Measurements from ENCODE around the gene WDR93.
A peak's percentile ranks its signal among the peaks of the same experiment; 100 is the strongest.

The WDR93 gene

GRCh38 chr15:89659295-89659694, 31.3 kb upstream of the WDR93 start:
- DNase-seq (ENCODE audit: insufficient read length, low spot score): no peak
- FAIRE-seq: no peak
- no peak for TF ChIP-seq POLR2AphosphoS5 (IDR thresholded peaks at IDR 0.05; ENCODE audit: low read depth, low read length)
- no peak for TF ChIP-seq SPI1 (IDR thresholded peaks at IDR 0.05; ENCODE audit: low read depth, low read length)
- no peak for TF ChIP-seq POU2F2 (IDR thresholded peaks at IDR 0.05; ENCODE audit: low read depth, low read length)
- TF ChIP-seq POLR2A (IDR thresholded peaks at IDR 0.05; ENCODE audit: low read depth, low read length): no peak
- TF ChIP-seq PAX5 (IDR thresholded peaks at IDR 0.05; ENCODE audit: insufficient read depth, low read length, severe bottlenecking): no peak
- TF ChIP-seq TAF1 (IDR thresholded peaks at IDR 0.05; ENCODE audit: low read depth, low read length): no peak

- DNase-seq (ENCODE audit: insufficient read length, low spot score) (no peak), FAIRE-seq (no peak)
- TF ChIP-seq POLR2AphosphoS5 (IDR thresholded peaks at IDR 0.05; ENCODE audit: low read depth, low read length) (no peak), POLR2A (IDR thresholded peaks at IDR 0.05; ENCODE audit: low read depth, low read length) (no peak), PAX5 (IDR thresholded peaks at IDR 0.05; ENCODE audit: insufficient read depth, low read length, severe bottlenecking) (no peak), SPI1 (IDR thresholded peaks at IDR 0.05; ENCODE audit: low read depth, low read length) (no peak), TAF1 (IDR thresholded peaks at IDR 0.05; ENCODE audit: low read depth, low read length) (no peak), POU2F2 (IDR thresholded peaks at IDR 0.05; ENCODE audit: low read depth, low read length) (no peak)
Observed at GRCh38 chr15:89660556-89660955, 30.1 kb upstream of the WDR93 start.

GRCh38 chr15:89662893-89663626, 27.6 kb upstream of the WDR93 start:
- DNase-seq (ENCODE audit: insufficient read length, low spot score): no peak
- TF ChIP-seq SPI1 (IDR thresholded peaks at IDR 0.05; ENCODE audit: low read depth, low read length) (no peak), POLR2AphosphoS5 (IDR thresholded peaks at IDR 0.05; ENCODE audit: low read depth, low read length) (no peak), PAX5 (IDR thresholded peaks at IDR 0.05; ENCODE audit: insufficient read depth, low read length, severe bottlenecking) (no peak), POLR2A (IDR thresholded peaks at IDR 0.05; ENCODE audit: low read depth, low read length) (no peak), TAF1 (IDR thresholded peaks at IDR 0.05; ENCODE audit: low read depth, low read length) (no peak), POU2F2 (IDR thresholded peaks at IDR 0.05; ENCODE audit: low read depth, low read length) (no peak)
- no peak for FAIRE-seq

GRCh38 chr15:89664441-89665350, 25.9 kb upstream of the WDR93 start:
- DNase-seq (ENCODE audit: insufficient read length, low spot score): no peak
- FAIRE-seq: no peak
- no peak for TF ChIP-seq POLR2AphosphoS5 (IDR thresholded peaks at IDR 0.05; ENCODE audit: low read depth, low read length)
- TF ChIP-seq POLR2A (IDR thresholded peaks at IDR 0.05; ENCODE audit: low read depth, low read length): no peak
- TF ChIP-seq SPI1 (IDR thresholded peaks at IDR 0.05; ENCODE audit: low read depth, low read length): no peak
- TF ChIP-seq POU2F2 (IDR thresholded peaks at IDR 0.05; ENCODE audit: low read depth, low read length): no peak
- TF ChIP-seq PAX5 (IDR thresholded peaks at IDR 0.05; ENCODE audit: insufficient read depth, low read length, severe bottlenecking): no peak
- TF ChIP-seq TAF1 (IDR thresholded peaks at IDR 0.05; ENCODE audit: low read depth, low read length): no peak

- TF ChIP-seq TAF1 (IDR thresholded peaks at IDR 0.05; ENCODE audit: low read depth, low read length): no peak
- no peak for TF ChIP-seq SPI1 (IDR thresholded peaks at IDR 0.05; ENCODE audit: low read depth, low read length)
- no peak for TF ChIP-seq POLR2AphosphoS5 (IDR thresholded peaks at IDR 0.05; ENCODE audit: low read depth, low read length)
- no peak for TF ChIP-seq POU2F2 (IDR thresholded peaks at IDR 0.05; ENCODE audit: low read depth, low read length)
- no peak for TF ChIP-seq POLR2A (IDR thresholded peaks at IDR 0.05; ENCODE audit: low read depth, low read length)
- no peak for TF ChIP-seq PAX5 (IDR thresholded peaks at IDR 0.05; ENCODE audit: insufficient read depth, low read length, severe bottlenecking)
- FAIRE-seq (peak; percentile 72), DNase-seq (ENCODE audit: insufficient read length, low spot score) (no peak)
Observed at GRCh38 chr15:89665449-89666181, 25.0 kb upstream of the WDR93 start.

- DNase-seq (ENCODE audit: insufficient read length, low spot score): no peak
- no peak for FAIRE-seq
- no peak for TF ChIP-seq PAX5 (IDR thresholded peaks at IDR 0.05; ENCODE audit: insufficient read depth, low read length, severe bottlenecking)
- no peak for TF ChIP-seq POLR2A (IDR thresholded peaks at IDR 0.05; ENCODE audit: low read depth, low read length)
- TF ChIP-seq TAF1 (IDR thresholded peaks at IDR 0.05; ENCODE audit: low read depth, low read length): no peak
- no peak for TF ChIP-seq POU2F2 (IDR thresholded peaks at IDR 0.05; ENCODE audit: low read depth, low read length)
- no peak for TF ChIP-seq POLR2AphosphoS5 (IDR thresholded peaks at IDR 0.05; ENCODE audit: low read depth, low read length)
Observed at GRCh38 chr15:89666184-89666857, 24.3 kb upstream of the WDR93 start.

GRCh38 chr15:89666858-89667705, 23.5 kb upstream of the WDR93 start:
- TF ChIP-seq TAF1 (IDR thresholded peaks at IDR 0.05; ENCODE audit: low read depth, low read length) (no peak), POLR2AphosphoS5 (IDR thresholded peaks at IDR 0.05; ENCODE audit: low read depth, low read length) (no peak), SPI1 (IDR thresholded peaks at IDR 0.05; ENCODE audit: low read depth, low read length) (no peak), PAX5 (IDR thresholded peaks at IDR 0.05; ENCODE audit: insufficient read depth, low read length, severe bottlenecking) (no peak), POLR2A (IDR thresholded peaks at IDR 0.05; ENCODE audit: low read depth, low read length) (no peak), POU2F2 (IDR thresholded peaks at IDR 0.05; ENCODE audit: low read depth, low read length) (no peak)
- DNase-seq (ENCODE audit: insufficient read length, low spot score) (no peak), FAIRE-seq (no peak)

GRCh38 chr15:89667706-89667960, 23.0 kb upstream of the WDR93 start:
- DNase-seq (ENCODE audit: insufficient read length, low spot score): no peak
- no peak for FAIRE-seq
- TF ChIP-seq SPI1 (IDR thresholded peaks at IDR 0.05; ENCODE audit: low read depth, low read length): no peak
- no peak for TF ChIP-seq POU2F2 (IDR thresholded peaks at IDR 0.05; ENCODE audit: low read depth, low read length)
- TF ChIP-seq POLR2A (IDR thresholded peaks at IDR 0.05; ENCODE audit: low read depth, low read length): no peak
- no peak for TF ChIP-seq PAX5 (IDR thresholded peaks at IDR 0.05; ENCODE audit: insufficient read depth, low read length, severe bottlenecking)
- no peak for TF ChIP-seq TAF1 (IDR thresholded peaks at IDR 0.05; ENCODE audit: low read depth, low read length)
- TF ChIP-seq POLR2AphosphoS5 (IDR thresholded peaks at IDR 0.05; ENCODE audit: low read depth, low read length): no peak
